Activated CD4-positive, alpha-beta T cell treated with anti-CD3 and anti-CD28 coated beads for 1 hour (primary cell): ENCODE data around the gene GPX7.

Experiments used
- DNase-seq: peaks from one replicate; pipeline ENCODE4 v3.0.0-alpha.2; 2020

The GPX7 gene

GRCh38 chr1:52631759-52632331, 29.7 kb downstream of the GPX7 start:
- no peak for DNase-seq

GRCh38 chr1:52632732-52633290, 30.6 kb downstream of the GPX7 start, which contains the start of gene SHISAL2A:
Gene SHISAL2A (plus strand): TSS chr1:52633168. CDS start chr1:52633494, 326 bp downstream.
- peak; percentile 50 for DNase-seq

- no peak for DNase-seq
Measured at GRCh38 chr1:52633291-52633754, 31.2 kb downstream of the GPX7 start.

GRCh38 chr1:52634111-52634510, 31.9 kb downstream of the GPX7 start:
- DNase-seq, result no peak

- DNase-seq, result no peak
Measured at GRCh38 chr1:52635321-52636089, 33.3 kb downstream of the GPX7 start.

- DNase-seq, result peak; percentile 59
Measured at GRCh38 chr1:52636721-52637695, 34.8 kb downstream of the GPX7 start.

- no peak for DNase-seq
Measured at GRCh38 chr1:52637946-52638345, 35.8 kb downstream of the GPX7 start.

- DNase-seq, result no peak
Measured at GRCh38 chr1:52640697-52641096, 38.5 kb downstream of the GPX7 start.

GRCh38 chr1:52641307-52641706, 39.1 kb downstream of the GPX7 start:
- DNase-seq, result no peak

GRCh38 chr1:52645261-52645660, 43.1 kb downstream of the GPX7 start:
- DNase-seq, result no peak

- no peak for DNase-seq
Measured at GRCh38 chr1:52651904-52652303, 49.7 kb downstream of the GPX7 start.

GRCh38 chr1:52653207-52653849, 51.2 kb downstream of the GPX7 start:
- no peak for DNase-seq

- DNase-seq, result no peak
Measured at GRCh38 chr1:52654063-52654462, 51.9 kb downstream of the GPX7 start.

- DNase-seq, result no peak
Measured at GRCh38 chr1:52657702-52658101, 55.5 kb downstream of the GPX7 start.
